SK-N-SH treated with all-trans-retinoic acid at 6 μM for 48 hours (cell line): ENCODE measurements around the gene ZNF709.

Source experiments
- CREB5 ChIP-seq: fragments of 250-450 bp; sonication (Bioruptor Pico); IDR thresholded peaks from 2 replicates; pipeline ENCODE4 v1.5.1; 2020; ENCODE audit warnings: low read depth, mild to moderate bottlenecking, moderate library complexity
- ESRRG ChIP-seq: fragments of 250-450 bp; sonication (Bioruptor Pico); IDR thresholded peaks from 2 replicates; pipeline ENCODE4 v1.6.1; 2021; ENCODE audit warnings: mild to moderate bottlenecking
- GLIS3 ChIP-seq: fragments of 250-450 bp; sonication (Bioruptor Pico); IDR thresholded peaks from 2 replicates; pipeline ENCODE4 v1.5.0; 2020; ENCODE audit warnings: mild to moderate bottlenecking, moderate library complexity
- OSR1 ChIP-seq: fragments of 250-450 bp; sonication (Bioruptor Pico); IDR thresholded peaks from 2 replicates; pipeline ENCODE4 v1.8.0; 2022; ENCODE audit warnings: moderate library complexity, mild to moderate bottlenecking, inconsistent platforms
- PATZ1 ChIP-seq: fragments of 250-450 bp; sonication (Bioruptor Pico); IDR thresholded peaks from 2 replicates; pipeline ENCODE4 v1.8.0; 2020; ENCODE audit warnings: mild to moderate bottlenecking, moderate library complexity, borderline replicate concordance
- POU6F1 ChIP-seq: fragments of 250-450 bp; sonication (Bioruptor Pico); IDR thresholded peaks from 2 replicates; pipeline ENCODE4 v1.8.0; 2021; ENCODE audit warnings: low read depth, mild to moderate bottlenecking, moderate library complexity, borderline replicate concordance
- PPARA ChIP-seq: fragments of 250-450 bp; sonication (Bioruptor Pico); IDR thresholded peaks from 2 replicates; pipeline ENCODE4 v1.5.0; 2020; ENCODE audit warnings: mild to moderate bottlenecking, borderline replicate concordance
- RARB ChIP-seq: fragments of 250-450 bp; sonication (Bioruptor Pico); IDR thresholded peaks from 2 replicates; pipeline ENCODE4 v1.8.0; 2021; ENCODE audit warnings: mild to moderate bottlenecking, moderate library complexity
- TCF4 ChIP-seq: fragments of 250-450 bp; sonication (Bioruptor Pico); IDR thresholded peaks from 2 replicates; pipeline ENCODE4 v1.8.0; 2021; ENCODE audit warnings: mild to moderate bottlenecking, moderate library complexity, borderline replicate concordance
- TOX ChIP-seq: fragments of 250-450 bp; sonication (Bioruptor Pico); IDR thresholded peaks from 2 replicates; pipeline ENCODE4 v1.8.0; 2021; ENCODE audit warnings: mild to moderate bottlenecking, moderate library complexity, borderline replicate concordance
- ZFP3 ChIP-seq: fragments of 250-450 bp; sonication (Bioruptor Pico); IDR thresholded peaks from 2 replicates; pipeline ENCODE4 v1.5.0; 2020; ENCODE audit warnings: mild to moderate bottlenecking, moderate library complexity
- ZFP30 ChIP-seq: fragments of 450-650 bp; formaldehyde crosslinking; IDR thresholded peaks from 2 replicates; pipeline ENCODE4 v1.5.0; 2022; ENCODE audit warnings: mild to moderate bottlenecking, moderate library complexity
- ZNF565 ChIP-seq: fragments of 450-650 bp; formaldehyde crosslinking; conservative IDR thresholded peaks from 2 replicates; pipeline ENCODE4 v1.5.0; 2020; ENCODE audit warnings: low read depth, mild to moderate bottlenecking, moderate library complexity
- ZNF8 ChIP-seq: fragments of 450-650 bp; formaldehyde crosslinking; IDR thresholded peaks from 2 replicates; pipeline ENCODE4 v1.5.0; 2020; ENCODE audit warnings: mild to moderate bottlenecking, moderate library complexity

- TF ChIP-seq ZNF8 (CRISPR knock-in tag), result no peak
- no peak for TF ChIP-seq POU6F1
- TF ChIP-seq RARB (CRISPR knock-in tag), result no peak
- no peak for TF ChIP-seq ZFP3 (CRISPR knock-in tag)
- TF ChIP-seq OSR1, result no peak
- no peak for TF ChIP-seq ESRRG (CRISPR knock-in tag)
- no peak for TF ChIP-seq PPARA (CRISPR knock-in tag)
- TF ChIP-seq GLIS3 (CRISPR knock-in tag), result no peak
- no peak for TF ChIP-seq PATZ1 (CRISPR knock-in tag)
- no peak for TF ChIP-seq CREB5 (CRISPR knock-in tag)
- no peak for TF ChIP-seq TCF4 (CRISPR knock-in tag)
- TF ChIP-seq ZFP30 (CRISPR knock-in tag), result no peak
- no peak for TF ChIP-seq ZNF565 (CRISPR knock-in tag)
- no peak for TF ChIP-seq TOX (CRISPR knock-in tag)
Observed at GRCh38 chr19:12464769-12465168, 19.8 kb downstream of the ZNF709 start.
